SK-N-SH (cell line): ENCODE data around the gene TMIE. TPM values are rescaled to one million over a fixed set of nuclear protein-coding genes. Genes with fewer than 3 reads are reported as not detected.

ENCODE experiments used
- CTCF ChIA-PET: fragments of 300-600, 350-600 bp; formaldehyde crosslinking; extraction: SDS; loops from one replicate; lab custom pipeline; 2021; lab: Yijun Ruan, JAX
- POLR2A ChIA-PET: fragments of 350-600 bp; sonication (Branson Sonifier 250); formaldehyde crosslinking; extraction: SDS; loops from one replicate; lab custom pipeline; 2020; ENCODE audit warnings: antibody characterized with exemption, inconsistent platforms; lab: Yijun Ruan, JAX
- DNase-seq: peaks from one replicate; pipeline ENCODE4 v3.0.0; 2012
- H2AFZ ChIP-seq: fragments of 200-600 bp; sonication (generic); 2 replicates; pipeline ENCODE4 v1.8.1; 2016; ENCODE audit warnings: antibody characterized with exemption, mild to moderate bottlenecking, low read depth
- H3F3A ChIP-seq: fragments of 200-600 bp; sonication (generic); replicated peaks from 2 replicates; pipeline ENCODE3; 2016; ENCODE audit warnings: antibody characterized with exemption, mild to moderate bottlenecking; ENCODE audit not compliant: insufficient read depth
- H3K27ac ChIP-seq, 2 experiments: fragments of 200-500 bp in 1 of 2; fragments of 200-600 bp in 1 of 2; sonication (Bioruptor generic) in 1 of 2; sonication (generic), shearing (Covaris generic) in 1 of 2; 2 replicates each; pipeline versions ENCODE4 v1.5.1 to v1.6.1; 2014 to 2016; ENCODE audit warnings: low read depth in 2 of 2, inconsistent platforms in 1 of 2, low read length in 1 of 2, mild to moderate bottlenecking in 1 of 2, mixed read lengths in 1 of 2
- H3K27me3 ChIP-seq: fragments of 200-600 bp; sonication (generic), shearing (Covaris generic); 2 replicates; pipeline ENCODE4 v1.6.1; 2016; ENCODE audit warnings: mixed run types; ENCODE audit not compliant: insufficient read depth
- H3K36me3 ChIP-seq, 2 experiments: fragments of 200-500 bp in 1 of 2; fragments of 200-600 bp in 1 of 2; sonication (Bioruptor generic) in 1 of 2; sonication (generic) in 1 of 2; replicated peaks in 1 of 2; 2 replicates each; pipeline versions ENCODE3 to v1.5.1; 2014 to 2016; ENCODE audit warnings: low read length in 1 of 2, mild to moderate bottlenecking in 1 of 2; ENCODE audit not compliant: insufficient read depth in 2 of 2, control insufficient read depth in 1 of 2
- H3K4me1 ChIP-seq, 2 experiments: fragments of 200-500 bp in 1 of 2; fragments of 200-600 bp in 1 of 2; sonication (Bioruptor generic) in 1 of 2; sonication (generic), shearing (Covaris generic) in 1 of 2; 2 replicates each; pipeline versions ENCODE4 v1.5.1 to v1.6.1; 2014 to 2016; ENCODE audit warnings: low read depth in 1 of 2, low read length in 1 of 2, mixed run types in 1 of 2; ENCODE audit not compliant: insufficient read depth in 2 of 2, control insufficient read depth in 1 of 2
- H3K4me2 ChIP-seq: fragments of 200-600 bp; sonication (generic), shearing (Covaris generic); 2 replicates; pipeline ENCODE4 v1.6.1; 2017; ENCODE audit warnings: mixed run types
- H3K4me3 ChIP-seq, 2 experiments: fragments of 200-500 bp in 1 of 2; fragments of 200-600 bp in 1 of 2; sonication (Bioruptor generic) in 1 of 2; sonication (generic), shearing (Covaris generic) in 1 of 2; 2 replicates each; pipeline versions ENCODE4 v1.5.1 to v1.8.1; 2014 to 2016; ENCODE audit warnings: low read depth in 2 of 2, inconsistent platforms in 1 of 2, low read length in 1 of 2, mild to moderate bottlenecking in 1 of 2, mixed read lengths in 1 of 2, moderate library complexity in 1 of 2
- H3K79me2 ChIP-seq: fragments of 200-600 bp; sonication (generic); 2 replicates; pipeline ENCODE4 v1.8.1; 2017; ENCODE audit warnings: mild to moderate bottlenecking; ENCODE audit not compliant: insufficient read depth
- H3K9ac ChIP-seq: fragments of 200-600 bp; sonication (generic); 2 replicates; pipeline ENCODE4 v1.6.1; 2017; ENCODE audit warnings: mixed run types
- H3K9me2 ChIP-seq: fragments of 200-600 bp; sonication (generic); 2 replicates; pipeline ENCODE4 v1.6.1; 2017; ENCODE audit warnings: mixed run types
- H3K9me3 ChIP-seq: fragments of 200-600 bp; sonication (generic); 2 replicates; pipeline ENCODE4 v1.6.1; 2017; ENCODE audit warnings: mixed run types, mild to moderate bottlenecking, moderate library complexity
- H4K20me1 ChIP-seq: fragments of 200-600 bp; sonication (generic); 2 replicates; pipeline ENCODE4 v1.6.1; 2017; ENCODE audit warnings: mild to moderate bottlenecking, mixed run types; ENCODE audit not compliant: insufficient read depth
- CHD2 ChIP-seq: fragments of 150-350 bp; IDR thresholded peaks from 2 replicates; pipeline ENCODE4 v1.6.1; 2018; ENCODE audit warnings: low read length; ENCODE audit not compliant: partially characterized antibody
- ELF1 ChIP-seq: IDR thresholded peaks from 2 replicates; pipeline ENCODE4 v1.4.0; 2012
- EP300 ChIP-seq, 2 experiments: IDR thresholded peaks; 2 replicates each; pipeline versions ENCODE4 v1.4.0 to v1.6.1; 2012; ENCODE audit warnings: borderline replicate concordance in 1 of 2, low read depth in 1 of 2, low read length in 1 of 2
- EZH2phosphoT487 ChIP-seq: fragments of 200-600 bp; sonication (generic); IDR thresholded peaks from 2 replicates; pipeline ENCODE4 v1.6.1; 2017; ENCODE audit warnings: low read depth, mixed run types, mild to moderate bottlenecking, antibody characterized with exemption, moderate library complexity, borderline replicate concordance
- MAX ChIP-seq: IDR thresholded peaks from 2 replicates; pipeline ENCODE4 v1.4.0; 2012; ENCODE audit warnings: low read depth
- MXI1 ChIP-seq: IDR thresholded peaks from 2 replicates; pipeline ENCODE4 v1.6.1; 2012; ENCODE audit warnings: mild to moderate bottlenecking, low read depth, low read length, improper control_type of control experiment
- NFIC ChIP-seq: IDR thresholded peaks from 2 replicates; pipeline ENCODE4 v1.4.0; 2012; ENCODE audit warnings: borderline replicate concordance
- NRF1 ChIP-seq: IDR thresholded peaks from 2 replicates; pipeline ENCODE4 v1.6.1; 2012; ENCODE audit warnings: low read depth, mild to moderate bottlenecking, low read length
- PBX3 ChIP-seq: IDR thresholded peaks from 2 replicates; pipeline ENCODE4; 2012
- POLR2AphosphoS5 ChIP-seq: IDR thresholded peaks from 2 replicates; pipeline ENCODE4 v1.6.1; 2012; ENCODE audit warnings: low read depth, low read length
- RXRA ChIP-seq: IDR thresholded peaks from 2 replicates; pipeline ENCODE4 v1.4.0; 2012; ENCODE audit warnings: low read depth, mild to moderate bottlenecking, borderline replicate concordance
- SMC3 ChIP-seq: IDR thresholded peaks from 2 replicates; pipeline ENCODE4 v1.6.1; 2012; ENCODE audit warnings: low read depth, low read length, improper control_type of control experiment
- TAF1 ChIP-seq: IDR thresholded peaks from 2 replicates; pipeline ENCODE4 v1.6.1; 2012; ENCODE audit warnings: low read depth, mild to moderate bottlenecking, low read length, moderate library complexity, borderline replicate concordance
- TCF12 ChIP-seq: IDR thresholded peaks from 2 replicates; pipeline ENCODE4 v1.4.0; 2012
- TEAD4 ChIP-seq: IDR thresholded peaks from 2 replicates; pipeline ENCODE4 v1.4.0; 2012; ENCODE audit warnings: mild to moderate bottlenecking, borderline replicate concordance; ENCODE audit not compliant: insufficient read depth
- YY1 ChIP-seq: IDR thresholded peaks from 2 replicates; pipeline ENCODE4 v1.4.0; 2012; ENCODE audit warnings: low read depth, mild to moderate bottlenecking
- WGBS: methylation state at CpG from one replicate; pipeline ENCODE4 v1.1.6; 2017; ENCODE audit warnings: low lambda C conversion rate; 5-methylcytosine and 5-hydroxymethylcytosine counted together
- polyA plus RNA-seq, 3 experiments: library from polyadenylated mRNA; depleted of rRNA; stranded (reverse); fragments of >200 nt; gene quantifications; 2 replicates each; pipeline ENCODE4 v1.2.3, GENCODE V29; 2012
- TF ChIP-seq, protein P1 (sequence below): IDR thresholded peaks from 2 replicates; pipeline ENCODE4 v1.4.0; 2012; ENCODE audit warnings: low read depth, borderline replicate concordance
- TF ChIP-seq, protein P2 (sequence below): fragments of 150-350 bp; IDR thresholded peaks from 2 replicates; pipeline ENCODE4 v1.6.1; 2017; ENCODE audit warnings: antibody characterized with exemption, low read length, low read depth, borderline replicate concordance

The TMIE gene
- polyA plus RNA-seq, 1 of the 3 experiments (the other 2 are of a cell fraction), result 0.03 TPM

DNA sequence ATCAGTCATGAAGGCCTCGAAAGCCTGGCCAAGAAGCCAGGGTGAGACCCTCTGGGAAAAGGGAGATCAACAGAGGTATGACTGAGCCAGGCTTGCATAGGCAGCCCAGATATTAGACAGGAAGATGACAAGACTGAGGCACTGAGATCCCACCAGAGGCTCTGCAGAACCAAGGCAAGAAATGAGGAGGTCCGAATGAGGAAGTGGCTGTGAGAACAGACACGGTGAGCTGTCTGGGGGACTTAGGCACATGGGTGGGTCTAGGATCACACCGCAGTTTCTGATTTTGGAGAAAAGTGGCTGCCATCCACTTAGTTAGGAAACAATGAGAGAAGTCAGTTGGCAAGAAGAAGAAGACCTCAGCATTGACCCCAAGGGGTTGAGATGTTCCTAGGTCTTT, 47.9 kb downstream of the TMIE start:
- no peaks in the 10 kb centered on the region for H3K9me3 ChIP-seq
- POLR2A ChIA-PET, result no interaction called here
- H3K36me3 ChIP-seq, result no peaks in the 10 kb centered on the region
- DNase-seq, result no peak
- CTCF ChIA-PET, result no interaction called here
- H3K4me1 ChIP-seq, result no peaks in the 10 kb centered on the region
- H3K9ac ChIP-seq, result no peak overlapping the region
- no peak overlapping the region for H3K27ac ChIP-seq
- no peaks in the 10 kb centered on the region for H4K20me1 ChIP-seq
- WGBS, result 20% methylated on average over 4 of the region's 4 CpGs
- no peaks in the 10 kb centered on the region for H3K27me3 ChIP-seq
- no peaks in the 10 kb centered on the region for H3K79me2 ChIP-seq
- no peak overlapping the region for H3K4me3 ChIP-seq
- H3F3A ChIP-seq, result no peaks in the 10 kb centered on the region
- H3K9me2 ChIP-seq, result no peaks in the 10 kb centered on the region
- no peak overlapping the region for H2AFZ ChIP-seq
- H3K4me2 ChIP-seq, result no peak overlapping the region
- TF ChIP-seq POLR2AphosphoS5 (no peak), TCF12 (no peak), MXI1 (no peak), TAF1 (no peak), EP300 (IDR thresholded peaks at IDR 0.05; ENCODE audit: borderline replicate concordance in 1 of 2, low read depth in 1 of 2, low read length in 1 of 2) (no peak), TEAD4 (no peak), PBX3 (no peak), MAX (no peak), EZH2phosphoT487 (no peak), NFIC (no peak), SMC3 (no peak), RXRA (no peak), ELF1 (no peak), CHD2 (no peak), YY1 (no peak), NRF1 (no peak)
- TF ChIP-seq, protein P1, sequence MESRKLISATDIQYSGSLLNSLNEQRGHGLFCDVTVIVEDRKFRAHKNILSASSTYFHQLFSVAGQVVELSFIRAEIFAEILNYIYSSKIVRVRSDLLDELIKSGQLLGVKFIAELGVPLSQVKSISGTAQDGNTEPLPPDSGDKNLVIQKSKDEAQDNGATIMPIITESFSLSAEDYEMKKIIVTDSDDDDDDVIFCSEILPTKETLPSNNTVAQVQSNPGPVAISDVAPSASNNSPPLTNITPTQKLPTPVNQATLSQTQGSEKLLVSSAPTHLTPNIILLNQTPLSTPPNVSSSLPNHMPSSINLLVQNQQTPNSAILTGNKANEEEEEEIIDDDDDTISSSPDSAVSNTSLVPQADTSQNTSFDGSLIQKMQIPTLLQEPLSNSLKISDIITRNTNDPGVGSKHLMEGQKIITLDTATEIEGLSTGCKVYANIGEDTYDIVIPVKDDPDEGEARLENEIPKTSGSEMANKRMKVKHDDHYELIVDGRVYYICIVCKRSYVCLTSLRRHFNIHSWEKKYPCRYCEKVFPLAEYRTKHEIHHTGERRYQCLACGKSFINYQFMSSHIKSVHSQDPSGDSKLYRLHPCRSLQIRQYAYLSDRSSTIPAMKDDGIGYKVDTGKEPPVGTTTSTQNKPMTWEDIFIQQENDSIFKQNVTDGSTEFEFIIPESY, result no peak
- TF ChIP-seq, protein P2, sequence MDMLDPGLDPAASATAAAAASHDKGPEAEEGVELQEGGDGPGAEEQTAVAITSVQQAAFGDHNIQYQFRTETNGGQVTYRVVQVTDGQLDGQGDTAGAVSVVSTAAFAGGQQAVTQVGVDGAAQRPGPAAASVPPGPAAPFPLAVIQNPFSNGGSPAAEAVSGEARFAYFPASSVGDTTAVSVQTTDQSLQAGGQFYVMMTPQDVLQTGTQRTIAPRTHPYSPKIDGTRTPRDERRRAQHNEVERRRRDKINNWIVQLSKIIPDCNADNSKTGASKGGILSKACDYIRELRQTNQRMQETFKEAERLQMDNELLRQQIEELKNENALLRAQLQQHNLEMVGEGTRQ, result no peak
